ENCODE measurements around the gene KIF1A.

KIF1A gene

DNA sequence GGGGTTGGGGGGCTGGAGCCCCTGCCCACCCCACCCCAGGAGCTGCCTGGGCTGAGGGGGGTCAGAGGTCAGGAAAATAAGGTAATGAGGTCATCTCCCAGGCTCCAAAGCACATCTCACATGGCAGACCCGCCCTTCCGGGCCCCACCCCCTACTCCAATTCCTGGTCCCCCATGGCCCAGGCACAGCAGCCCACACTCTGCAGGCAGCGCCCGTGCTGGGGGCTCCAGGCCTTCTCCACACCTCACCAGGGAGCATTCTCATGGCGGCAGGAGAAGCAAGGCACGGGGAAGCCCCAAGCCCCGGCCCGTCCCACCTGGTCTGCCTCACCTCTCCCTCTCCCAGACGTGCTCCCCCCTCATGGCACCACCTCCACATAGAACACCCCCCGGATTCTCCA lies 84.5 kb downstream of the KIF1A start:
- no peak for DNase-seq (ENCODE audit: low read depth)

DNA sequence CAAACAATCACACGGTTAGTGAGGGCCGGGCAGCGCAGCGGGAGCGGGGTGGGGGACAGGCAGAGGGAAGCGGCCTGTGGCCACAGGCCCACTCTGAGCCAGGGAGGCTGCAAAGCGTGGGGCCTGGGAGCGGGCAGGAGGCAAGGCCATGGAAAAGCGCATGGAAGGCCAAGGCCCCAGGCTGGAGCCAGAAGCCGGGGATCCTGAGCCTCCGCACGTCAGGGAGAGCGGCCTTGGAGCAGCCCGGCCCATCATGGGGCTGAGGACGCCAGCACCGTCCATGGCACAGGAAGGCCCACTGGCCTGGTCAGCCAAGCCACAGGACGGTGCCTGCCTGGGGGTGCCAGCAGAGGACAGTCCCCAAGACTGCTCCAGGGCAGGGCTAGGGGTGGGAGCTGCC lies 85.3 kb downstream of the KIF1A start:
- no peak for DNase-seq (ENCODE audit: low read depth)

DNA sequence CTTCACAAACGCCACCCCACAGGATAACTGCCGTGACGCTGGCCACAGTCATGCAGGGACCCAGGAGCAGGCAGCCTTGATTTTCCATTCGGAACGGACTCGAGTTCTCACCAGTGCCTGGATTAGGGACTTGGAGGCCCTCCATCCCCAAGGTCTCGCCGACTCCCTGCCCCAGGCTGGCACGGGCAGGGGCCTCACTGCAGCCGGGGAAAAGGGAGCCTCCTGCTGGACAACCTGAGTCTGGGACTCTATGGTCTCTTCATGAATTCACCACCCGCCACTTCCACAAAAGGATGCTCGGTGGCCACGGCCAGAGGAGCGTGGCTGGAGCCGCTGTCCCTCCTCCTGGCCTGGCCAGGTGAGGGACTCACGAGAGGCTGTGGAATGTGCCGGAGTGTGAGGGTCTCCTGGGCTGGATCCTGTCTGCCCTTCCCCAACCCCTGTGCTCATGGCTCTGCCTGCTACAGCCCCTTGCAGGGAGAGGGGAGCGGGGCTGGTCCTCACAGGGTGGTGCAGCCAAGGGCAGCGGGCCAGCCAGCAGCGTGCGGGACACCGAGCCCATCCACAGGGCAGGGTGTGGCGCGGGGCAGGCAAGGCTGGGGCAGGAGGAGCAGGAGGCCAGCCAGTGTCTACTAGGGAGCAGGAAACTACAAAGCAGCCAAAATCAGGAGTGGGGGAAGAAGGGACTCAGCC lies 86.1 kb downstream of the KIF1A start:
- peak; percentile 9 for DNase-seq (ENCODE audit: low read depth)

DNA sequence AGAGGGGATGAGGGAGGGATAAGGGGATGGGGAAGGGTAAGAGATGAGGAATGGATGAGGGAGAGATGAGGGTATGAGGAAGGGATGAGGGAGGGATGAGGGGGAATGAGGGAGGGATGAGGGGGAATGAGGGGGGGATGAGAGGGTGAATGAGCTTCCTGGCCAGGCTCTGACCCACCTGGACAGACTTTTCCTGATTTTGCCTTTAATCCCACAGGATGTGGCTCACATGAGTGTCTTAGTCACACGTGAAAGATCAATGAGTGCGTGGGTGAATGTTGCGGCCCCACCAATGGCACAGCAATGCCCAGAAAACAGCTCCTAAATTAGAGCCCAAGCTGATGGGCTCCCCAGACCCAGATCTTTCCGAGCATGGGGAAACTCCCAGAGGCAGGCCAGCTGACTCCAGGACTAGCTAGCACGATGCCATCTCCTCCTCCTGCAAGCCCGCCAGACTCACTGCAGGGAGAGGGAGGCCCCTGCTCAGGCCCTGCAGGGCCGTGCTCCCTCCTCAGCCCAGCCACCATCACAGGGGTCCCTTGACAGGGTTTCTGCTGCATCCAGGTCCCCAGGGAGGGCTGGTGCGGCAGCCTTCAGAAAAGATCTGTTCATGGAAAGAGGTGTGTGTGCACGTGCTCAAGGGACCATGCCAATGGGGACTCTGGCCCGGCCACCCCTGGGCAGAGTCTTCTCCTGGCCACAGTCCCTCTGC lies 87.0 kb downstream of the KIF1A start:
- DNase-seq (ENCODE audit: low read depth): no peak

DNA sequence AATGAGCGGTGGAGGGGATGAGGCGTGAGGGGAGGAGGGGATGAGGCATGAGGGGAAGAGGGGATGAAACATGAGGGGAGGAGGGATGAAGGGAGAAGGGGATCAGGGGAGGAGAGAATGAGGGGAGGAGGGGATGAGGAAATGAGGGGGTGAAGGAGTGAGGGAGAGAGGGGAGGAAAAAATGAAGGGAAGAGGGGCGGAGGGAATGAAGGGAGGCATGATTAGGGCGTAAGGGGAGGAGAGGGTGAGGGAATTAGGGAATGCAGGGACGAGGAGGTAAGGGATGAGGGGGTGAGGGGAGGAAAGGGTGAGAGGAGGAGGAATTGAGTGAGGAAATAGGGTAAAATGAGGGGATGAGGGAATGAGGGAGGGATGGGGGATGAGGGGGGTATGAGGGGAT lies 87.8 kb downstream of the KIF1A start:
- DNase-seq (ENCODE audit: low read depth): no peak

DNA sequence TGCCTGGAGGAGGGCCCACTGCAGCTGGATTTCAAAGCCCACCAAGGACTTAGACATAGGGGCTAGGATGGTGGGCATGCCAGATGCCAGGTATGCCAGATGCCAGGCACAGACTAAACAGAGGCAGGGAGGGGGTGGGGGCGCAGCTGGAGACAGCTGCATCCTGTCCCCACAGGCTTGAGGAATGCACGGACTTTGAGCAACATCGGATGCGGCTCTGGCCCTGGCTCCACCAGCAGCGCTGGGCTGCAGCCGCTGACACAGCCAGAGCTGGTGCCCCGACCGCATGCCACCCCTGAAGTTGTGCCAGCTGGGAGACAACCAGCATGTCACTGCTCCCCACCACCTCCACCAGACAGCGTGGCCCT lies 88.9 kb downstream of the KIF1A start:
- no peak for DNase-seq (ENCODE audit: low read depth)

DNA sequence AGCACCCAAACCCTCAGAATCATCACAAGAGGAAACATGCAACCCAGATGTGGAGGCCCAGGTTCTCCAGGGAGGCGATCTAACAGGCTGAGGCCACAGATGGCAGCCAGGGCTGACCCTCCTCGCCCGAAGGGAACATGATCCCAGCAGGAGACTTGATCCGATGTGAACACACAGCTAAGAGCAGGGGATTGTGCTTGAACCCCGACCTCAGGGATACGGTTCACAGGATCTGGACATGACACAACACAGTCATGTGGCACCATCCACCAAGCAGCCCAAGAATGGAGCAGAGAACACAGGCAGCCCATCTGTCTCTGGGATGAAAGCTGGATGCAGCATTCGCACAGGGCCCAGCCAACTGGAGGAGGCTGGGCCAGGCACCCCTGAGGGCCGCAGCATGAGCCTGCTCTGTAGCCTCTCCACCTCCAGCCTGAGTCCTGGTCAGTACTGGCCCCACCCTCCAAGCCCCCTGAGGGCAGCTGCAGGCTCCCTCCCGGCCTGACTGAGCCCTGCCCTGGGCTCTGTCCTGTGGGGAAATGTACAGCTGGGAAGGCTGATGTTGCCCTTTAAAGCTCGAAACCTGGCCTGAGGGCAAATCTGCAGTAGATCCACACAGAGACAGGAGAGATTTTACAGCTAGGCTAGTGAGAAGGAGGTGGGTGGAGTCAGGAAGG lies 89.4 kb downstream of the KIF1A start:
- DNase-seq (ENCODE audit: low read depth): no peak

DNA sequence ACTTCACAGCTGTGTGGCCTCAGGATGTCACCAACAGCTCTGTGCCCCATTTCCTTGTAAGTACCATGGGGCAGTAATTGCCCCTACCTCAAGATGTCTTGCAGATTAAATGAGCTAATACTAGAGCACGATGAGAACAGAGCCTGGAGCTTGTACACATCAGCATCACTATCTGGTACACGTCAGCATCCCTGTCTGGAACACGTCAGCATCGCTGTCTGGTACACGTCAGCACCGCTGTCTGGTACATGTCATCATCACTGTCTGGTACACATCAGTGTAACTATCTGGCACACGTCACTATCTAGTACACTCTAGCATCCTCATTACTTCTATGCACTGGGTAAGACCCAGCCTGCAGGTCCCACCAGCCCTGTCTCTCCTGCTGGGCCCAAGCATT lies 91.2 kb downstream of the KIF1A start:
- DNase-seq (ENCODE audit: low read depth): no peak

DNA sequence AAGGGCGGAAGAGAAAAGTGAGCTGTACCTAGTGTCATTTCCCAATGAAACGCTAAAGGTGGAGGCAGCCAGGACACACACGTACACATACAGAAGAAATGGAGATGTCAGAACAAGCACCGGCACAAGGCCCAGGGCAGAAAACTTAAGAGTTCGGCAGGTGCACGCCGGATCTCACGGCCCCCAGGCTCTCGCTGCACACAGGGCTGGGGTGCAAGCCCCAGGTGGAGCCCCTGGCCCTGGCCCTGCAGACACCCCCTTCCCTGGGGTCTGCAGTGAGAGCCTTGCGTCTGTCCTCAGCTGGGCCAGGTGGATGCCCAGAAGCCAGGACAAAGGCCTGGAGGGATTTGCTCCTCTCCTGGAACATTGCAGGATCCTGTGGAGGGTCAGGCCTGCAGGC lies 91.7 kb downstream of the KIF1A start:
- no peak for DNase-seq (ENCODE audit: low read depth)

DNA sequence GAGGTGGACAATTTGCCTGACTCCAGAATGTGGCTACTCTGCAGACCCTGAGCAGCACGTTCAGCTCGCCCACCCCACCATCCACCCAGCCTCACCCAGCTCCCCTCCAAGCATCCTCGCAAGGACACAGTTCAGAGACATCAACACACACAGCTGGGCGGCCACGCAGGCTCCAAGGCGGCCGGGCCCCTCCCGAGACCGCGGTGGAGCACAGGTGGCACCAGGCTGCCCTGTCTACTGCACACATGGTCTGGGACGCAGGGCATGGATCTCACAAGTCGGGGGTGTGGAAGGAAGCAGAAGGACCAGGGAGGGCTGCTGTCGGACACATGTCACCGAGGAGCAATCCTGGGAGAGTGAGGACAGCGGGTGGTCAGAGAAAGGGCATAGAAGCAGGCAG lies 92.1 kb downstream of the KIF1A start:
- no peak for DNase-seq (ENCODE audit: low read depth)

DNA sequence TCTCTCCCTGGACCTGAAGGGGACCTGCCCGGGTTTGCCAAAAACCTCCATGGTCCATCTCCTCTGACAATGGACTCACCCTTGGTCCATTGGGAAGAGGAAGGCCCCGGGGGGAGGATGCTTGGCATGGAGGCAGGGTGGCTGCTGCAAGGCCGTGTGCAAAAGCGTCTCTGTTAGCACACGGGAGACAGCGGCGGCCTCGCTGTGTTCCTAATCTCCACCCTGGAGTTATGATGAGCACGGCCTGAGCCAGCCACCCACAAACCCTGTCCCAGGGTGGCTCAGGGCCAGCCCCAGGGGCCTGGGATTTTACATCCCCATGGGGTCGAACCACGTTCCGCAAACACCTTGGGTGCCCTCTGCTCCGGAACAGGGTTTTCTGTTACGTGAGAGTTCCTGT lies 92.6 kb downstream of the KIF1A start:
- no peak for DNase-seq (ENCODE audit: low read depth)

DNA sequence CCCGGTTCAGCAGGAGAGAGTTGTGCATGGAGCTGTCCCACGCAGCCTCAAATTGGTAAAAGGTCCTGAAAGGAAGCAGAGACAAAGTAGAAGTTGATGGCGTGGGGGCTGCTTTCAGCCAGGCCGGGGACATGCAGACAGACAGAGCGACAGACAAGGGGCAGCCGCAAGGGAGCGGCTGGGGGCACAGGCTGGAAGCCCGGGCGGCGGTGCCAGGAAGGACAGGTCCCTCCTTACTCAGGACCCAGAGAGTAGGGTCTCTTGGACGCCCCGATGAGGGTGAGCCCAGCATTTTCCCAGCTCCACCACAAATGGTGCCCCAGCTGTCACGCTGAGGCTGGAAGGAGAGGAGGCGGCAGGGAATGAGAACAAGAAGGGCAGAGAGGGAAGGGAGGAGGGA lies 93.1 kb downstream of the KIF1A start:
- no peak for DNase-seq (ENCODE audit: low read depth)

DNA sequence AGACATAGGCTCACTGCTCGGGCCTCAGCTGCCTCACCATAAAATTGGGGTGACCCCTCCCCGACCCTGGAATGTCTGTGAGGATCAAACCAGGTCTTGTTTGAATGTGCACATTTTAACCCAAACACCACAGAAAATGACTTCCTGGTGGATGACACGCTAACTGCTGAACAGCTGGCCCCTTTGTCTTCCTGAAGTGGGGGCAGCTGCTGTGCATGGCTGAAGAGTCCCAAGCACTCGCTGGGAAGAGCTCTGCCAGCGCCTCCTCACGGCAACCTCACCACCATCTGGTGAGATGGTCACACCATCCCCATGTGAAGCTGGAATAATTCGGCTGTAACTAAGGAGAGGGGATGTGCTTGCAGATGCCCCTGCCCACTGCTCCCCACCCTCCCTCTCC lies 94.3 kb downstream of the KIF1A start:
- no peak for DNase-seq (ENCODE audit: low read depth)

DNA sequence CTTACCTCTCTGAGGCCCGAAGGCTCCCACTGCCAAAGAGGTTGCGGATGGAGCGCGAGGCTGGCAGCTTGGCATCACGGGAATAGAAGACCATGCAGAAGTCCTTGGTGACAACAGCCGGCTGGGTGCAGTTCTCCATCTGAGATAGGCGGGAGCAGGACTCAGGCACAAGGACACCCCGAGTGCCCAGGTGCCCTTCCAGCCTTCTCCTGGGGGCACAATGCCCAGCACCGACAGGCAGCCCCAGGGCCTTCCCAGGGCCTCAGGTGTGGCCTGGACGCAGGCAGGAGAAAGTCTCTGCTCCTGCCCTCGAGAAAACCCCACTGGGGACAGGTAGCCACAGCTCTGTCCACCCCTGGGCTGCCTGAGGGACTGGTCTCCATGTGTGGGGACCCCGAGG lies 94.8 kb downstream of the KIF1A start:
- no peak for DNase-seq (ENCODE audit: low read depth)

DNA sequence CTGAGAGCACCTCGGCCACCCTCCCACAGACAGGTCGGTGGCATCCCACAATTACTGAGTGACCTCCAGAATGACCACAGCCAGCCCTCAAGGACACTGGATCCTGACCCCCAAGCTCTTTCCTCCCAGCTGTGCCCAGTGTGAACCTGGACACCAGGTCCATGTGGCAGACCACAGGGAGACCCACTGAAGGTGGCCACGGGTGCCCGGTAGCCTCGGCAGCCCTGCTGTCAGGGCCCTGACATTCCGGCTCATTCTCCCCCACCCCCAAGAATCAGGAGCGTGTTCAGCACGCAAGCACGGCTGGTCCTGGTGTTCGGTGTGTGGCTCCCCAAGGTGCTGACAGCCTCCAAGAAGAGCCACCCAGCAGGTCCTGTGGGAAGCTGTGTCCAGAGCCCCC lies 95.6 kb downstream of the KIF1A start:
- no peak for DNase-seq (ENCODE audit: low read depth)

DNA sequence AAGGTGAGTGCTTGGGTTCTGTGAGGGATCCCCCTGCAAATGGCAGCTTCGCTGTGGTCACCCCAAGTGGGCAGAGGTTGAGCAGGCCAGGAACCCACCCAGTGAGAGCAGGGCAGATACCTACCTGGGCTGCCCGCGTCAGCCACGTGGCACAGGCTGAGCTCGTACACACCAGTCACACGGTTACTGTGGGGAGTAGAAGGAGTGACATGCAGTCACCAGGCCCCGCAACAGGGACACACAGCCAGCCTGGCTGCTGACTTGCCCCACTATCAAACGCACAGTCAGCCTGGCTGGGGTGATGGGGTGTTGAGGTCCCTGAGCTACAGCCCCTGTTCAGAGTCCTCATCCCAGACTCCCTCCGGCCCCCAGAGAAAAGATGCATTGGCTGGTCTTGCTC lies 96.2 kb downstream of the KIF1A start:
- no peak for DNase-seq (ENCODE audit: low read depth)

DNA sequence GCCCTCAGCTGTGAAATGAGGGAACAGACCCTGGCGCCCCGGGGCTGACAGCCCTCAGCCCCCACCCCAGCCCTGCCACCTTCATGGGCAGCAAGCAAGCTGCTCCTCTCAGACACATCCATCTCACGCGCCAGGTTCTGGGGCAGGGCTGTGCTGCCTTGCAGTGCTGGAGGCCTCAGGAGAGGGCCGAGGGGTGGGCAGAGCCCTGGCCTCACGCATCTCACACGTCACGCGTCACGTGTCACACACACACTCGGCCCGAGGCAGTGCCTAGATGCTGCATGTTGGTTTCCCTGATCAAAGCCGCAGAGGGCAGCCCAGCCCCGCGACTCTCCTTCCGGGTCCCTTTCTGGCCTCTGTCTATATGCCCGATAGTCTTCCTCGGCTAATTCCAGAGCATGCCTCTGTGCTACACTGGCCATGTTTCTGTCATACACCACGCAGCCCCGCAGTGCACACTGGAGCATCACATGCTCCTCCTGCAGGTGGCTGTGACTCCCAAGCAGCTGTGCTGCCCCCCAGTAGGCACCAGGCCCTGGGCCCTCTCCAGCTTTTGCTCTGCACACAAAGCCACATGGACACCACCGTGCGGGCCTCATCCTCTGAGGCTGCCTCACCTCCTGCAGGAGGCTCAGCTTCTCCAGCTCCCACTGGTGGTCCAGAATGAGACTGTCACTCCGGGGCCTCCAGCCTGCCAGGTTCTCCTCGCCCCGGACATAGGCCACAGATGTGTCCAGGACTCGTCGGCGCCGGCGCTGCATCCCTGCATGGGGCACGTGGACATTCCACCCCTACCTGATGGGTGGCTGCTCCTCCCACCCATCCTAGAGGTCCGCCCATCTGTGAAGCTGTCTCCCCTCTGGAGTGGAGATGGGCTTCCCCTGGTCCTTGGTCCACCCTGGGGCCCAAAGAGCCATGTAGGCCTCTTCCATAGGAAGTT lies 97.0 kb downstream of the KIF1A start:
- DNase-seq (ENCODE audit: low read depth): no peak

DNA sequence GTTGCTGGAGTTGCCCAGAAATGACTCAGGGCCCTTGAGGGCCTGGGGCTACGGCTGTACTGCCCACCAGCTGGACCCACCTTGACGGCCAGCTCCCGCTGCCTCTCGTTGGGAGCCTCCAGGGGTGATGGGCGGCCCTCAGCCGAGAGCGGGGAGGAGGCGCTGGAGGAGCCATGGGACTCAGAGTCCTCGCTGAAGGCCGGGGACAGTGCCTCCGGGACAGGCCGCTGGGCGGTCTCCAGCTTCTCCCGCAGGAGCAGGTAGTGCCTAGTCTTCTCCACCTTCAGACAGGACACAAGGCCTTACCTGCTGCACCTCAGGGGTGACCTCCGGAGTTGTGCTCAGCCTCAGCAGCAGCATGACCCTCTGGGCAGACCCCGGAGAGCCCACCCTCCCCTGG lies 97.6 kb downstream of the KIF1A start:
- no peak for DNase-seq (ENCODE audit: low read depth)

DNA sequence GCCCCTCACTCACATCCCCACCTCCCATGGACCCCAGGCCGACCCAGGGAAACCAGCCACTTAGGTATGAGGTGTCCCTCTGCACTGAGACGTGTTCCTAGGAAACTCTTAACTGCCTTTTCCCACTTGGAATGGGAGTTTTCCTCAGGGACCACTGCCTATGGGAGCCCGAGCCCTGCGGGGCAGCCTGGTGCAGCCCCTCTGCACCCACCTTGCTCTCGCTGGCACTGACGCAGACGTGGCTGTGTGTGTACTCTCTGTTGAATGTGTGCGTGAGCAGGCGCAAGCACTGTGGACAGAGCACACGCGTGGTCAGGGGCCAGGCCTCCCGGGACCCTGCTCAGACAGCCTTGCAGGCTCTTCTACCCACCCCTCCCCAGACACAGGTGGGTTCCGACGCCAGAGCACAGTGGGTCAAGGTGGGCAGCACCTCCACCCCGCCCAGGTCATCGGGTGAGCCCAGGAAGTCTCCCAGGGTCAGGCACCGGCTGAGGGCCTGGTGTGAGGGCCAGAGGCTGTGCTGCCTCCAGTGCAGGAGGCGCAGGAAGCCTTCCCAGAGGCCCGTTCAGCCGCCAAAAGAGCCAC lies 98.3 kb downstream of the KIF1A start:
- no peak for DNase-seq (ENCODE audit: low read depth)

DNA sequence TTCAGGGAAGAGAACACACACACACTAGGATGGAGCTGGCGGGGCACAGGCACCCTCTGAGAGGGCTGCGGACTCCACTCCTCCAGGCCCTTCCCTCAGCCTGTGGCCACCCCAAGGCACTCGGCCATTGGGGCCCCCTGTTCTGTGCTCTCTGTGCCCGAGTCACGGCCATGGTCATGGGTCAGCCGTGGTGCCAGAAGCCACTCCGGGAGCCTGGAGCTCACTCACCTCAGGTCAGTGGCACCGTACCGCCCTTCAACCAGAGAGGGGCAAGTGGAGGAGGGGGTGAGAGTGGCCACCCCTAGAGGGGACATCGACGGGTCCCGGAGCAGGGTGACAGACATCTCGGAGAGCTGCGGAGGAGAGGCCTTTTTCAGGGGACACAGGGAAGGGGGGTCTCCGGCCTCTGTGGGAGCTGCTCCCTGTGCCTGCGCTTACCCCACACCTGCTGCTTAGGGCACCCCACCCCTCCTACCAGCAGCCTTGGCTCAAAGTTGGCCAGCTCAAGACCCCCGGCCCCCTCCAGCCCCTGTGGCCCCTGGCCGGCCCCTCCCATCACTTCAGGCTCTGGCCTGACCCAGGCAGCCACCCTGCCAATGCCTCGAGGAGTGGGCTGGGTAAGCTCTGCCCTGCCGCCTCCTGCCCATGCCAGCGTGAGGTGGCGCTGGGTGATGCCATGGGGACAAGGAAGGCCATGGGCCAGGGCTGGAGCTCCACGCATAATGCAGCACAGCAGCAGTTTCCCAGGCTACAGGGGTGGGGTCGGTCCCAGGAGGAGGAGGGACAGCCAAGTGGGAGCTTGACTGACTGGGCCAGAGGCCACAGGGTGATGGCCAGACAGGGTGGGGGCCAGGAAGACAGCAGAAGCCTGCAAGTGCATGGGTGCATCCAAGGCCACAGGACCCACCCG lies 99.1 kb downstream of the KIF1A start:
- no peak for DNase-seq (ENCODE audit: low read depth)

Data from CMK (cell line).